Mucosa of rectum (tissue), 2 donors: ENCODE data around the gene MSI2.

Experiments
- H3K27ac ChIP-seq, 2 donors: one replicate each; pipeline ENCODE4 v1.7.0; 2013; ENCODE audit warnings: inconsistent platforms in 2 of 2, low read depth in 2 of 2, low read length in 2 of 2
- H3K27me3 ChIP-seq, 2 donors: one replicate each; pipeline ENCODE4 v1.7.0; 2013; ENCODE audit warnings: low read length in 2 of 2; ENCODE audit not compliant: control insufficient read depth in 2 of 2, insufficient read depth in 2 of 2
- H3K36me3 ChIP-seq, 2 donors: one replicate each; pipeline ENCODE4 v1.7.0; 2013; ENCODE audit warnings: low read length in 2 of 2; ENCODE audit not compliant: control insufficient read depth in 2 of 2, insufficient read depth in 2 of 2
- H3K4me1 ChIP-seq, 2 donors: one replicate each; pipeline ENCODE4 v1.7.0; 2013; ENCODE audit warnings: low read length in 2 of 2, mild to moderate bottlenecking in 1 of 2; ENCODE audit not compliant: control insufficient read depth in 2 of 2, insufficient read depth in 2 of 2
- H3K4me3 ChIP-seq, 2 donors: one replicate each; pipeline ENCODE4 v1.7.0; 2013; ENCODE audit warnings: low read length in 2 of 2
- H3K9ac ChIP-seq, 2 donors: one replicate each; pipeline ENCODE4 v1.7.0; 2013; ENCODE audit warnings: low read length in 2 of 2, low read depth in 1 of 2, mild to moderate bottlenecking in 1 of 2
- H3K9me3 ChIP-seq, 2 donors: one replicate each; pipeline ENCODE4 v1.7.0; 2013; ENCODE audit warnings: low read length in 2 of 2; ENCODE audit not compliant: control insufficient read depth in 2 of 2
- donor health status: healthy.
- donor health status: Normal muscosa, but diverticular disease.

MSI2 gene

GRCh38 chr17:57593739-57594462 is 337.6 kb downstream of the MSI2 start:
- H3K9ac ChIP-seq: no peak overlapping the region

GRCh38 chr17:57594767-57595166 is 338.4 kb downstream of the MSI2 start:
- H3K9me3 ChIP-seq: no peaks in the 10 kb centered on the region
- H3K4me3 ChIP-seq: no peak overlapping the region
- H3K36me3 ChIP-seq: no peaks in the 10 kb centered on the region
- no peak overlapping the region for H3K9ac ChIP-seq
- H3K27me3 ChIP-seq: no peaks in the 10 kb centered on the region
- peaks cover 4 to 11% of the 10 kb centered on the region in 2 donors for H3K4me1 ChIP-seq
- H3K27ac ChIP-seq: no peak overlapping the region

More at GRCh38 chr17:57593739-57594462, 337.6 kb downstream of the MSI2 start:
- Histone ChIP-seq H3K36me3 (no peaks in the 10 kb centered on the region), H3K27ac (no peak overlapping the region), H3K4me1 (peaks cover under 1 to 6% of the 10 kb centered on the region in 2 donors), H3K9me3 (no peaks in the 10 kb centered on the region), H3K27me3 (no peaks in the 10 kb centered on the region), H3K4me3 (no peak overlapping the region)

- H3K9ac ChIP-seq: no peak overlapping the region
- no peak overlapping the region for H3K27ac ChIP-seq
- peaks cover 4 to 13% of the 10 kb centered on the region in 2 donors for H3K4me1 ChIP-seq
- no peaks in the 10 kb centered on the region for H3K36me3 ChIP-seq
- no peaks in the 10 kb centered on the region for H3K27me3 ChIP-seq
- no peaks in the 10 kb centered on the region for H3K9me3 ChIP-seq
- H3K4me3 ChIP-seq: no peak overlapping the region
Observed at GRCh38 chr17:57595426-57595825, 339.1 kb downstream of the MSI2 start.

GRCh38 chr17:57595947-57596695 is 339.8 kb downstream of the MSI2 start:
- H3K4me3 ChIP-seq: no peak overlapping the region
- H3K36me3 ChIP-seq: no peaks in the 10 kb centered on the region
- no peak overlapping the region for H3K27ac ChIP-seq
- no peak overlapping the region for H3K9ac ChIP-seq
- no peaks in the 10 kb centered on the region for H3K9me3 ChIP-seq
- H3K4me1 ChIP-seq: peaks cover 4 to 17% of the 10 kb centered on the region in 2 donors
- H3K27me3 ChIP-seq: no peaks in the 10 kb centered on the region

GRCh38 chr17:57597101-57597500 is 340.8 kb downstream of the MSI2 start:
- H3K27me3 ChIP-seq: no peaks in the 10 kb centered on the region
- H3K36me3 ChIP-seq: no peaks in the 10 kb centered on the region
- H3K9me3 ChIP-seq: no peaks in the 10 kb centered on the region
- H3K4me3 ChIP-seq: no peak overlapping the region
- no peak overlapping the region for H3K9ac ChIP-seq
- H3K4me1 ChIP-seq: peaks cover 4 to 17% of the 10 kb centered on the region in 2 donors
- no peak overlapping the region for H3K27ac ChIP-seq

GRCh38 chr17:57597531-57598453 is 341.5 kb downstream of the MSI2 start:
- Histone ChIP-seq H3K9ac (no peak overlapping the region), H3K27ac (no peak overlapping the region), H3K4me3 (no peak overlapping the region)

GRCh38 chr17:57599271-57600045 is 343.1 kb downstream of the MSI2 start:
- Histone ChIP-seq H3K27ac (no peak overlapping the region), H3K4me3 (no peak overlapping the region), H3K9me3 (no peaks in the 10 kb centered on the region), H3K27me3 (no peaks in the 10 kb centered on the region), H3K4me1 (peaks cover 19 to 30% of the 10 kb centered on the region in 2 donors), H3K9ac (no peak overlapping the region), H3K36me3 (no peaks in the 10 kb centered on the region)

More at GRCh38 chr17:57597531-57598453, 341.5 kb downstream of the MSI2 start:
- Histone ChIP-seq H3K27me3 (no peaks in the 10 kb centered on the region), H3K9me3 (no peaks in the 10 kb centered on the region), H3K36me3 (no peaks in the 10 kb centered on the region), H3K4me1 (peaks cover 4 to 17% of the 10 kb centered on the region in 2 donors)

- Histone ChIP-seq H3K27me3 (no peaks in the 10 kb centered on the region), H3K9me3 (no peaks in the 10 kb centered on the region), H3K4me3 (no peak overlapping the region), H3K36me3 (no peaks in the 10 kb centered on the region), H3K4me1 (peaks cover 25 to 36% of the 10 kb centered on the region in 2 donors), H3K27ac (peak overlapping the region in 1 of 2 donors; percentile 4), H3K9ac (no peak overlapping the region)
Observed at GRCh38 chr17:57600074-57600473, 343.8 kb downstream of the MSI2 start.

GRCh38 chr17:57601143-57601735 is 344.9 kb downstream of the MSI2 start:
- H3K4me3 ChIP-seq: no peak overlapping the region
- no peaks in the 10 kb centered on the region for H3K27me3 ChIP-seq
- H3K9ac ChIP-seq: no peak overlapping the region
- no peaks in the 10 kb centered on the region for H3K9me3 ChIP-seq
- no peaks in the 10 kb centered on the region for H3K36me3 ChIP-seq
- H3K27ac ChIP-seq: peak overlapping the region in 1 of 2 donors; percentile 29
- H3K4me1 ChIP-seq: peaks cover 36 to 48% of the 10 kb centered on the region in 2 donors
